GM18907 (cell line): Measurements from ENCODE around the gene ZNF697.
"Not testable (repeated sequence)": the region's sequence is repeated elsewhere in the genome, so short reads cannot be mapped to it uniquely, and the experiment has no call there.

Source experiments
- ATAC-seq: cut with Tn5 transposase; IDR thresholded peaks from one replicate; pipeline ENCODE4 v1.9.1; 2021; ENCODE audit warnings: mild to moderate bottlenecking, moderate library complexity; ENCODE audit not compliant: unreplicated experiment

Gene ZNF697

GRCh38 chr1:119632103-119632490 lies 16.0 kb downstream of the ZNF697 start:
- no peak for ATAC-seq

GRCh38 chr1:119631433-119632102 lies 16.5 kb downstream of the ZNF697 start:
- peak; percentile 66 for ATAC-seq

GRCh38 chr1:119631086-119631432 lies 17.0 kb downstream of the ZNF697 start:
- no peak for ATAC-seq

GRCh38 chr1:119626841-119627240 lies 21.2 kb downstream of the ZNF697 start:
- no peak for ATAC-seq

- no peak for ATAC-seq
Observed at GRCh38 chr1:119626011-119626545, 22.0 kb downstream of the ZNF697 start.

- no peak for ATAC-seq
Observed at GRCh38 chr1:119623678-119624077, 24.4 kb downstream of the ZNF697 start.

GRCh38 chr1:119623193-119623515 lies 24.9 kb downstream of the ZNF697 start:
- no peak for ATAC-seq

- no peak for ATAC-seq
Observed at GRCh38 chr1:119622311-119623192, 25.5 kb downstream of the ZNF697 start.

- ATAC-seq, result no peak
Observed at GRCh38 chr1:119621705-119622104, 26.4 kb downstream of the ZNF697 start.

- ATAC-seq, result no peak
Observed at GRCh38 chr1:119617751-119618691, 30.0 kb downstream of the ZNF697 start.

GRCh38 chr1:119616748-119617147 lies 31.3 kb downstream of the ZNF697 start:
- not testable (repeated sequence) for ATAC-seq

GRCh38 chr1:119615100-119615499 lies 33.0 kb downstream of the ZNF697 start:
- not testable (repeated sequence) for ATAC-seq

GRCh38 chr1:119613769-119614720 lies 34.0 kb downstream of the ZNF697 start:
- peak; percentile 86 for ATAC-seq

- ATAC-seq, result peak; percentile 50
Observed at GRCh38 chr1:119611701-119612113, 36.4 kb downstream of the ZNF697 start.

- not testable (repeated sequence) for ATAC-seq
Observed at GRCh38 chr1:119608816-119609215, 39.2 kb downstream of the ZNF697 start.

GRCh38 chr1:119607087-119607807 lies 40.8 kb downstream of the ZNF697 start:
- ATAC-seq, result not testable (repeated sequence)

GRCh38 chr1:119606394-119606793 lies 41.7 kb downstream of the ZNF697 start:
- no peak for ATAC-seq

GRCh38 chr1:119605686-119606085 lies 42.4 kb downstream of the ZNF697 start:
- no peak for ATAC-seq

- not testable (repeated sequence) for ATAC-seq
Observed at GRCh38 chr1:119605080-119605479, 43.0 kb downstream of the ZNF697 start.
